GM06990 (cell line): Measurements from ENCODE around the gene IER5L.

Source experiments
- DNase-seq: peaks from one replicate; pipeline ENCODE4 v3.0.0-alpha.2; 2011; ENCODE audit not compliant: insufficient read length; ENCODE audit errors: extremely low read depth
- H3K27me3 ChIP-seq: replicated peaks from 2 replicates; pipeline ENCODE4 v1.6.0; 2011; ENCODE audit warnings: low read length; ENCODE audit not compliant: control insufficient read depth, insufficient read depth
- H3K36me3 ChIP-seq: 2 replicates; pipeline ENCODE4 v1.5.1; 2011; ENCODE audit warnings: low read length; ENCODE audit not compliant: control insufficient read depth, insufficient read depth
- H3K4me3 ChIP-seq: replicated peaks from 2 replicates; pipeline ENCODE4 v1.5.1; 2011; ENCODE audit warnings: low read depth, mild to moderate bottlenecking, control low read depth, low read length
- CTCF ChIP-seq: IDR thresholded peaks from 2 replicates; pipeline ENCODE4 v1.5.1; 2011; ENCODE audit warnings: low read length, control low read depth, mild to moderate bottlenecking, inconsistent platforms; ENCODE audit not compliant: insufficient read depth, poor library complexity, severe bottlenecking

Gene IER5L

GRCh38 chr9:129209109-129209508 is 31.0 kb upstream of the IER5L start:
- no peak overlapping the region for H3K4me3 ChIP-seq
- DNase-seq, result no peak
- TF ChIP-seq CTCF, result no peak

GRCh38 chr9:129208207-129209032 is 30.4 kb upstream of the IER5L start:
- DNase-seq, result no peak
- no peak for TF ChIP-seq CTCF
- Histone ChIP-seq H3K36me3 (no peaks in the 10 kb centered on the region), H3K27me3 (no peaks in the 10 kb centered on the region), H3K4me3 (no peak overlapping the region)

More at GRCh38 chr9:129209109-129209508, 31.0 kb upstream of the IER5L start:
- H3K36me3 ChIP-seq, result no peaks in the 10 kb centered on the region
- H3K27me3 ChIP-seq, result no peaks in the 10 kb centered on the region

GRCh38 chr9:129206905-129207304 is 28.8 kb upstream of the IER5L start:
- Histone ChIP-seq H3K36me3 (no peaks in the 10 kb centered on the region), H3K4me3 (no peak overlapping the region), H3K27me3 (no peaks in the 10 kb centered on the region)
- no peak for TF ChIP-seq CTCF
- DNase-seq, result no peak

- Histone ChIP-seq H3K4me3 (no peak overlapping the region), H3K27me3 (no peaks in the 10 kb centered on the region), H3K36me3 (no peaks in the 10 kb centered on the region)
- no peak for TF ChIP-seq CTCF
- no peak for DNase-seq
Observed at GRCh38 chr9:129206401-129206800, 28.3 kb upstream of the IER5L start.

GRCh38 chr9:129204840-129205239 is 26.8 kb upstream of the IER5L start:
- no peaks in the 10 kb centered on the region for H3K36me3 ChIP-seq
- no peaks in the 10 kb centered on the region for H3K27me3 ChIP-seq
- H3K4me3 ChIP-seq, result no peak overlapping the region
- no peak for DNase-seq
- no peak for TF ChIP-seq CTCF
